Measurements from ENCODE around the gene ANKMY1.
"Not testable (repeated sequence)": the region's sequence is repeated elsewhere in the genome, so short reads cannot be mapped to it uniquely, and the experiment has no call there.

Gene ANKMY1

DNA sequence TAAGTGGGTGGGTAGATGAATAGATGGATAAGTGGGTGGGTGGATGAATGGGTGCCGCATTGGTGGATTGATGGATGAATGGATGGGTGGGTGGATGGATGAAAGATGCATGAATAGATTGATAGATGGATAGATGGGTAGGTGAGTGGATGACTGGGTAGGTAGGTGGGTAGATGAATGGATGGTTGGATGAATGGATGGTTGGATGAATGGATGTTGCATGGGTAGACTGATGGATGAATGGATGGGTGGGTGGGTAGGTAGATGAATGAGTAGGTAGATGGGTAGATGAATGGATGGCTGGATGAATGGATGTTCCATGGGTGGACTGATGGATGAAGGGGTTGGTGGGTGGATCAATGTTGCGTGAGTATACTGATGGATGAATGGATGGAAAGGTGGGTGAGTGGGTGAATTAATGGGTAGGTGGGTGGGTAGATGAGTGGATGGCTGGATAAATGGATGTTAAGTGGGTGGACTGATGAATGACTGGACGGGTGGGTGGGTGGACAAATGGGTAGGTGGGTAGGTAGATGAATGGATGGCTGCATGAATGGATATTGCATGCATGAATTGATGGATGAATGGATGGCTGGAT, 30.5 kb downstream of the ANKMY1 start:
- intact Hi-C loops (cut with DNase I) = no loop called here
- no peak for DNase-seq

DNA sequence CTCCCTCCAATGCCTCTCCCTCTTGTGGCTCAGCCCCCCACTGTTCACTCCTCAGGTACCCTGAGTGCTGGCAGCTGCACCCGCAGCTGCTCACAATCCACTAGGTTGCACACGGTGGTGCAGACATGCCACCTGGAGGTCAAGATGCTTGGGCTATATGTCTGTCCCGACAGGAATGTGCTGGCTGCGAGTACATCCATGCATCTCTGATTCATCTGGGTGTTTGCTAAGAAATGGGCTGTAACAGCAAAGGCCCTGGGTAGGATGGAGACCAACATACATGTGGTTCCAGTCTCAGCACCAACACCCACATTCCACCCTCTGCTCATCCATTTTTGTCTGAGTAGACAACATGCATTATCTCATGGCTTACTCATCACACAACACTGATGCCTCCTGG, 31.3 kb downstream of the ANKMY1 start:
- no peak for DNase-seq
- intact Hi-C loops (cut with DNase I) = no loop called here

DNA sequence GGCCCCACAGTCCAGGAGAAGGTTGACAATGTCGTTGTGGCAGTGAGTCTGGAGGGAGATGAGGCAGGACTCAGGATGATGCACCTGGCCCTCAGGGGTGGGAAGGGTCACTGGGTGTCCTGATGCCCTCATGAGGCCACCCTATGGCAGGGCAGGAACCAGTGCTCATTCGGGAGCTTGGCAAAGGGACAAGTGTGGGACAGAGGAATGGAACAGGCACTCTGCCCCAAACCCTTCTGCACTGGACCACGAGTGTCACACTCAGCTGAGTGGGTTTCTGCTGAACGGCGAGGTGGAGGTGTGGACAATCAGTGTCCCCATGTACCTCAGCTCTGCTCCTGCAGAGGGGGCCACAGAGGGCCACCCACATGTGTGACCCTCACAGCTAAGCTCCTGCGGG, 32.0 kb downstream of the ANKMY1 start:
- intact Hi-C loops (cut with DNase I) = no loop called here
- peak in 1 of 10 donors; percentile 69 for DNase-seq

DNA sequence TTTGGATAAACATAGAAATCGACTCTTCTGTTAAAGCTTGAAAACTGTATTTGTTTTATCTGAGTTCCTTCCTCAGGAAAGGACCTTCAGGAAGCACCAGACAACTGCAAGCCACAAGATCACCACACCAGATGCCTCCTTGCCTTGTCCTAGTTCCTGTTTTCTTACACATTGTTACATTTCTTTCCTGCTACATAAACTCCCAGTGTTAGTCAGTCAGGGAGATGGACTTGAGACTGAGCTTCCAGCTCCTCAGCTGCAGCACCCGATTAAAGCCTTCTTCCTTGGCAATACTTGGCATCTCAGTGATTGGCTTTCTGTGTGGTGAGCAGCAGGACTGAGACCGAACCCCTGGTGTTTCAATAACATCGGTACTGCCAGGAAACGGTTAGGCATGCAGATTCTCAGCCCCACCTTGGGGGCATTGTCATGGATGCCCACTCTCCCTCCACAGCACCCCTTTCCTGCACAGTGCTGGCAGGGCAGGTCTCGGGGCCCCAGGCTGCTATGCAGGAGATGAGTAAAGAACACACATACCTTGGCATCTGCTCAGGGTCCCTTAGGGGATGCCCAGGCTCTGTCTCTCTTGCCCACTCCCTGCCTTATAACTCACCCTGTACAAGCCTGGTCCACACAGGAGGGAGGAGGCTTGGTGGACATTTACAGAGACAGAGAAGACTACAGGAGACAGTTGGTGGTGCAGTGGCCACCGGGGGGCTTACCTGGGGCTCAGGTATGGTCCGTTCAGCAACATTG, 32.6 kb downstream of the ANKMY1 start:
- intact Hi-C loops (cut with DNase I) = no loop called here
- DNase-seq = no peak

DNA sequence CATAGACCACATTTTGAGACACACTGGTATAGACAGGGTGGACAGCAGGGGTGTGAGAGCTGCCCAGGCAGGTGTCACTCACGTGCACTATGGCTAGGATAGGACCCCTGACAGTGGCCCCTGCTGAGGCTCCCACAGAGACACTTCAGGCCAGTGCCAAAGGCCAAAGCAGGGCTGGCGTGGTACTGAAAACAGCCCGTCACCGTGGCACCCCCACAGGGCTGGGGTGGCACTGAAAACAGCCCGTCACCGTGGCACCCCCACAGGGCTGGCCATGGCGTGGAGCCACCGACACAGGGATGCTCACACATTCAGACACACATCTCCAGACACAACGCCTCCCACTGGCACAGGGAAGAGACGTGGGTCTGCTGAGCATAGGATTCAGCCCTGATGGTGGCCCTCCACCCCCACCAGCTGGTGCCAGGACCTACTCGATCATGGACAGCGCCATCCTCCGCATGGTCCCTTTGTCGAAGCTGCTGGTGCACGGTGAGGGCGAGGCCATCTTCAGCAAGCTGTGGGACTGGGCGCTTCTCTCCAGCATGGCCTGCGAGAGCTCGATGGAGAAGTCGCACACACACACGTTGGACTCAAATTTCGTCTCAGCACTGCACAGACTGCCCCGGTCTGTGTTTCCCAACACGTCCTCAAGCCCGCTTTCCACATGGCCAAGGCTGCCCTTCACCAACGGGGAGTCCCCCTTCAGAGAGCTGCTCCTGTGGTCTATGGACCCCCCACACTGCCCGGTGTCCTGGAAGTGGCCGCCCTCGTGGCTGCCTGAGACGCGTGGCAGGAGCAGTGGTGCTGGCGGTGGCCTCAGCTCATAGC, 34.1 kb downstream of the ANKMY1 start:
- intact Hi-C loops (cut with DNase I) = no loop called here
- peak in 2 of 10 donors; percentile 43 to 70 for DNase-seq

DNA sequence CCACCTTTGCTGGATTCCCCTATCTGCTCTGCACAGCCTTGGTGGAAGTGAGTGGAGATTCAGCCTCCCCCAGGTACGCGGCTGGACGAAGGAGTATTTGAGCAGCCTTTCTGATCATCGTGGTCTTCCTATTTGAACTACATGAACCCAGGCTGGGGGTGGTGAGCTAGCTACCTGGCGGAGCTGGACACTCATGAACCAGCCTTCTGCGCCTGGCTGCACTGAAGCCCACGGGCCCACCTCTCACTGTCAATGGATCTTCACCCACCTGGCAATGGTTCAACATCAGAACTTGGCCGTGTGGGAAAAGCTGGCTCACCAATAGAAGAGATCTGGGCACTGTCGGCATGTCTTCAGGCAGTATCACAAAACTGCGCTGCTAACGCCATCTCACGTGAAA, 35.4 kb downstream of the ANKMY1 start:
- intact Hi-C loops (cut with DNase I) = no loop called here
- peak in 1 of 10 donors; percentile 52 for DNase-seq

DNA sequence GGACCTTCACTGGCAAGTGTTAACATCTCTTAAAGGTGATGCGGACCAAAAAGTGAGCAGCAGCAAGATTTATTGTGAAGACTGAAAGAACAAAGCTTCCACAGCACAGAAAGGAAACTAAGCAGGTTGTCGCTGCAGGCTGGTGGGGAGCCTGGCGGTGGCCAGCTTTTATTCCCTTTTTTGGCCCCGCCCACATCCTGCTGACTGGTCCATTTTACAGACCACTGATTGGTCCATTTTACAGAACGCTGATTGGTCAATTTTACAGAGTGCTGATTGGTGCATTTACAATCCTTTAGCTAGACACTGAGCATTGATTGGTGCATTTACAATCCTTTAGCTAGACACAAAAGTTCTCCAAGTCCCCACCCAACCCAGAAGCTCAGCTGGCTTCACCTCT, 35.9 kb downstream of the ANKMY1 start:
- DNase-seq; intact Hi-C loops (cut with DNase I): not testable (repeated sequence)

DNA sequence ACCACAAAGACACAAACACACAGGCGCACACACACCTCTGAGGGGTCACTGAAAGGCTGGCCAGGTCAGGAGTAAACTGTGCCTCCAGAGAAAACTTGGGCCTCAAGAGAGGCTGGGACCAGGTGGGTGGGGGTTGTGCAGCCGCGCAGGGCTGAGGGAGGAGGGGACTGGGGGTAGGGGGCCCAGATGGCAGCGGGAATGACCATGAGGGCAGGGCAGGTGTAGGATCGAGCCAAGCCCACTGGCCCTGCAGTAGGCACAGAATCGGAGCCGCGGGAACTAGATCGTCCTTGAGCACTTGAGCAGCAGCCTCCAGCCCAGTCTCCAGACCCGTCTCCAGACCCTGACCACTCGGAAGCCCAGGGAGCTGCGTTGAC, 36.8 kb downstream of the ANKMY1 start:
- peak in 2 of 10 donors; percentile 53 to 72 for DNase-seq
- intact Hi-C loops (cut with DNase I) = no loop called here

DNA sequence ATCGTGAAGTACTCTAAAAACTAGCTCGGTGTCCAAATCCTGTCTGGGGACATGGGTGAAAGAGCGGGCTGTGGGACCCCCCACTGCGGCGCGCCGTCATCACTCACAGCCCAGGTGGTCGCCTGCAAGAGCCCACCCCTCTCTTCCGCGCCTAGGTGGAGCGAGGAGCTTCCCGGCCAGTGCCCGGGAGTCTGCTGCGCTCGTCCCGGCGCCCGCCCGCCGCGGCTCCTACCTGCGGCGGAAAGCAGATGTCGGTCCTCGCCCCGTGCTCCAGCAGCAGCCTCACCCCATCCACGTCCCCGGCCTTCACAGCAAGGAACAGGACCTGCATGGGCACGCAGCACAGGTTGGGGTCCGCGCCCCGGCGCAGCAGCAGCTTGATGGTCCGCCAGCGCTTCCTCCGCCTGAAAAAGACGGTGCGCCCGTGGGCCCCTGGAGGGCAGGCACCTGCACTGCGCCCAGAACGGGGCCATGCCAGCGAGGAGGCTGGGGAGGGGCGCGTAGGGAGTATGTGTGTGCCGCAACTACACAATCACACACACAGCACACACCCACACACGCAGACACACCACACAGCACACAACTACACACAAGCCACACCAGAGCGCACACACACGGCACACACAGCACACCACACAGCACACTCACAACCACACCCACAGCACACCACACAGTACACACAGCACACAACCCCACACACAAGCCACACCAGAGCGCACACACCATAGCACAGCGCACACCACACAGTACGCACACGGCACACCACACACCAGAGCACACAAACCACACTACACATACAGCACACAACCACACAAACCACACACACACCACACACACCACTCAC, 37.4 kb downstream of the ANKMY1 start:
- peak in 1 of 10 donors; percentile 76 for DNase-seq
- intact Hi-C loops (cut with DNase I) = no loop called here

DNA sequence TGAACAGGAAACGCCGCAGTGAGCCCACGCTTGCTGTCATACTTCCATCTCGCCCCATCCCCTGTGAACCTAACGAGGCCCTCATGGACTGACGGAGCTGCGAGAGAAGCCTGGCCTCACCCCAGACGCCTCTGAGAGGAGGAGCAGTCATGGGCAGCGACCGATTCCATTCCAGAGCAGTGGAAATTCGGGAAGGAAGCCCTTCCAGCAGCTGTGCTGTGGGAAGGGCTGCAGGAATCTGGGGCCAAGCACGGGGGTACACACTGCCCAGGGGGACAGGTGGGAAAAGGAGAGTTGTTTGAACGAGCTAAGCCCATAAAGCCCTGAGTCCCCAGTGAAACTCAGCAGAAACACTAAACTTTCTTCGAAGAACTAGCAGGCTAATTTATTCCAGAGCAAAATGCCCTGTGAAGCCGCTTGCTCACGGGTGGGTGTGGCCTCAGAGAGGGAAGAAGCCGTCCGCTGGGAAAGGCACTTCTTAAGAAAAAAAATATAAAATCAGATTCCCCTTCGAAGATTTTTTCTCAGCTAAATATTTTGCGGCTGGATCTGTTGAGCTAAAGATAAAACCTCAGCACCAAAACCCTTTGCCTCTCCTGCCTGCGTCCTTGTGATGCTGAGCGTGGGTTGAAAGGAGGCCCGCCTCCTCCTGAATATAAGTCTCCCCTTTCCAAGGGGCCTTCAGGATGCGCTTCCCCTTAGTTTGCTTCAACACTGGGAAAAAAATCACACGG, 38.2 kb downstream of the ANKMY1 start:
- DNase-seq = peak in 1 of 10 donors; percentile 42
- intact Hi-C loops (cut with DNase I) = no loop called here

DNA sequence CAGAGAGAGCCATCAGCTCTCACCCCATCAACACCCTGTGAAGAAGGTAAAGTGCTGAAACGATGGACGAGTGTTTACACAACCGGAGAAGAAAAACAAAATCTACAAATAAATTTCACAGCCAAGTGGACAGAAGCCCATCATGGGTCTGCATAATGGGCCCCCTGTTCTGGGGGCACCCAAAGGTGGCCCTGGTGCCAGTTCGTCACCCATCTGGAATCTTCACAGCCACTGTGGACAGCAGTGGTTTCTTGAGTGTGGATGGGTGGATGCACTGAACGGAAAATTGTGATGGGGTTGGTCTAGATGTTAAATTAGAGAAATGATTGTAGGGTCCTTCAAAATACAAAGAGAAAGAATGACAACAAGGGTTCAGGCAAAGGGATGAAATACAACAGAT, 38.8 kb downstream of the ANKMY1 start:
- intact Hi-C loops (cut with DNase I) = no loop called here
- DNase-seq = peak in 1 of 10 donors; percentile 65

DNA sequence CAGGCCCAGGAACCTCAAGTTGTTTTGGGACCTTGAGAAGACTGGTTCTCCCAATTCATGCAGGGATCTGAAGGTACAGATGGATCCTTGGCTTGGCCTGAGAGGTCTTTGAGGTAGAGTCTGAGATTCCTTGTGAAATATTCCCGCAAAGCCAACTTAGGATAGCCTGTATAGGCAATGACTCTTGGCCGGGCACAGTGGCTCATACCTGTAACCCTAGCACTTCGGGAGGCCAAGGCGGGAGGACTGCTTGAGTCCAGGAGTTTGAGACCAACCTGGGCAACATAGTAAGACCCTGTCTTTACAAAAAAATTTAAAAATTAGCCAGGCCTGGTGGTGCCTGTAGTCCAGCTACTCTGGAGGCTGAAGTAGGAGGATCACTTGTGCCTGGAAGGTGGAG, 40.4 kb downstream of the ANKMY1 start:
- intact Hi-C loops (cut with DNase I) = no loop called here
- peak in 1 of 10 donors; percentile 49 for DNase-seq

DNA sequence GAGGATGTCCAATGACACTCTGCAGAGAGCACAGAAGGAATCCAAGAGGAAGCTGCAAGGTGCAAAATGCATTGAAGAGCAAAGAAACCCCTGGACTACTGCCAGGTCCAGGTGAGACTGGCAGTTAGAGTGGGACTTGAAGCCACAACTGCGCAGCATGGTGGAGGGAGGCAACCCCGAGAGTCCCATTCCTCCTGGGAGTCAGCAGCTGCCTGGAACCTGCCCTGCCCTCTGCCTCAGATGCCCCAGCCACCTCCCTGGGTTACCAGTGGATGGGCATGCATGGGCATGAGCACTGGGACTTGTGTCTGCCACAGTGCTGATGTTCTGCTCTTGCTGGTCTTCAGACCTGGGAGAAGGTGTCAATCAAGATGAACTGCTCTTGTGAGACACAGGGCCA, 43.2 kb downstream of the ANKMY1 start:
- intact Hi-C loops (cut with DNase I) = no loop called here

DNA sequence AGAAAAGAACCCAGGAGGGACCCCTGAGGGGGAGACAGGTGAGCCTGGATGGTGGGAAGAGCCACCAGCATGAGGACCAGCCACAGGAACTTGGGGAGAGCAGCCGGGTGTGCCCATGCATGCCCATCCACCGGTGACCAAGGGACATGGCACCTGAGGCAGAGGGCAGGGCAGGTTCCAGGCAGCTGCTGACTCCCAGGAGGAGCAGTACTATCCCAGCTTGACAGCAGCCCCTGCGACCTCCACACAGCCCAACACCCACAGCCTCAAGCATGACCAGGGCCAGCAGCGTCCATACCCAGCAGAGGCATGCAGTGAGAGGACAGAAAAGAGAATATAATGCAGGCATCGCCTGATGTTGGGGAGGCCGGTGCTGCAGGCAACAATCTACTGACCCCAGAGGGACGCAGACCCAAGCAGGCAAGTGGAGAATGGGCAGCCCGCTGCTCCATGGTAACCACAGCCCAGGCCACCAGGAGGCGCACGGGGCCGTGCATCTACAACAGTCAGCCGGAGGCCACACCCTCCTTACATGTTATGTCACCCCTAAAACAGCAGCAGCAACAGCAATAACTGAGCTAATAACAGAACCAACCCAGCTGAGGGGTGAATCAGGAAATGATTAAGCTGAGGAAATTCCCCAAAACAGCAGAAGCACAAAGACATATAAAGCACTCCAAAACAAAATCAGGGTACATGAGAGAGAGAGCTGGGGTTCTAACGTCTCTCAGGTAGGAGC, 44.1 kb downstream of the ANKMY1 start:
- intact Hi-C loops (cut with DNase I) = no loop called here
- DNase-seq = peak in 9 of 10 donors; percentile 48 to 95 (median 65)

More for the DNA sequence above, 43.2 kb downstream of the ANKMY1 start:
- peak in 2 of 10 donors; percentile 62 to 80 for DNase-seq

DNA sequence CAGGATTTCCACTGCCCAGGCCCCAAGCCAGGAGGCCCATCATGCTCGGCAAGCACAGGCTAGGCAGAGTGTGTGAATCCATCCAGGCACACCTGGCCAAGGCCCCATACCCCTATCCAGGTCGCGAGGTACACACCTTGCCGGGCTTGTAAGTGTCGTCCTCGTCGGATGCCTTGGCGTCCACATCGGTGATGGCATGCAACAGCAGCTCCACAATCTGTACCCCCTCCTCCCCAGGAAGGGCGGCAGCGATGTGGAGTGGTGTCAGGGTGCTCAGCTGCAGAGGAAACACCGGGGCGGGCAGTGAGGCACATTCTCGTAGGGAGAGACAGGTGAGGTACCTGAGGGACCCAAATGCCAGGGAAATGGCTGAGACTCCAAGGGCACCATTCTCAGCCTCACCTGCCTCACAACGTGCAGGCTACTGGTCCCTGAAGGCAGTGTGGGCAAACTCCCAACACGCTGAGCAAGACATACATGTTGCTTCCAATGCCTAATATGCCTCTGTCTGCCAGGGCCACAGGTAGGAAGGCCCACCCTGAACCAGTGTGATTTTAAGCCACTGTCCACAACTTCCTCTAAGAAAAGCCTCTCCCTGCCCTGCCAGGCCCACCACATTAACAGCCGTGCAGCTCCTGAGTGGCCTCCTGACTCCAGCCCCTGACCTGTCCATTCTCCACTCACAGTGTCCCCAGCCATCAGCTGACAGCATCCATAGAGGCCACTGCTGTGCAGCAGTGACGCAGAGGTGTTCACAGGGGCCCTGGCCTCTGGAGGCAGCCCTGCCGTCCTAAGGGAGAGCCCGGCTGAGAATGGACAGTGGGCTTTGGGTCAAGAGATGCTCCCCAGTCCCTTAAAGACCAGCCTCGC, 44.9 kb downstream of the ANKMY1 start:
- intact Hi-C loops (cut with DNase I) = no loop called here

DNA sequence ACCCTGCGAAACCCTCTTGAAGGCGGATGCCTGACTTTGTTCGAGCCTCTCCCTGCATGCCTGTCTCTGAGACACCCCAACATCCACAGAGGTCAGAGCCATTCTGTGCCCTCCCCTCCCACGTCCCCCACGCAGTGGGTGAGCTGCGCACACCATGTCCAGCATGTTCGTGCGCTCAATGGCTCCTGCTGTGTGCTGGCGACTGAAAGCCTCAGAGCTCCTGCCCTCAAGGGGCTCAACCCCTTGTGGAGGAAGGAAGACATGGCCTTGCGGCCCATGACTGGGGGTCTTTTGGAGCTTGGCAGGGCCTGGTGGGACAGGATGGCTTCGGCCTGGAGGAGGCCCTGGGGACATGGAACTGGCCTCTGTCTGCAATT, 45.7 kb downstream of the ANKMY1 start:
- peak in 1 of 10 donors; percentile 47 for DNase-seq
- intact Hi-C loops (cut with DNase I) = no loop called here

More for the DNA sequence above, 44.9 kb downstream of the ANKMY1 start:
- DNase-seq = peak in 1 of 10 donors; percentile 75

DNA sequence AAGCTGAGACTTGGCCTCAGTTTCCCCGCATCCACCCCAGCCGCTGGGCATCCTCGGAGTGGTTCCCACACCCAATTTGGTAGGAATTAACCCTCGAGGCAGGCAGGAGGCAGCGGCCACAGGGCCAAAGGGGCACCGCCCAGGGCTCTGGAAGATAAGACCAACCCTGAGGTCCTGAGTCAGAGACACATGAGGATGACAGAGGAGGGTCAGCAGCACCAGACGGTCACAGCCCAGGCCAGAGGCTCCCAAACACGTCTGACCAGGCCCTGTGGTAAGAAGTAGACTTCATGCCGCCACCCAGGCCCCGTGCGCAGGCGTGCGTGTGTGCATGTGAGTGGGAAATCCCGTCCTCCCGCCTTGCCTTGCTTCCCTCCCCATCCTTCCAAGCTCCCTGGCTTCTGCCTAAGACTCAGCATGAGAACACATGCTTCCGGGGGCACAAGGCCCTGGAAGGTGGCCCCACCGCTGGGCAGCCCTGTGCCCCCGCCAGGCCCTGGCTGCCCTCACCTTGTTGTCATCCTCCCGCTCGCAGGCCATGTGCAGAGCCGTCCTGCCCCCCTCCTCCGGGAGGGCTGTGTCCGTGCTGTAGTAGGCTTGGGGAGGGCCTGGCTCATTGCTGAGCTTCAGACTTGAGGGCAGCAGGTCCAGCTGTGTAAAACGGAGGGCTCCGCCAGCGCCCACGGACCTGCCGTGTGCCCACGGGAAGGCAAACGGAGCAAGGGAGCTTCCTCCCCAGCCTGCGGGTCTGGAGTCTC, 46.3 kb downstream of the ANKMY1 start:
- intact Hi-C loops (cut with DNase I) = no loop called here
- DNase-seq = peak in 1 of 10 donors; percentile 63
